ACC112 (cell line): ENCODE measurements around the gene LRRC25.

ENCODE experiments used
- H2AFZ ChIP-seq: fragments of 200-600 bp; sonication (generic); one replicate; pipeline ENCODE4 v1.6.0; 2017; ENCODE audit warnings: antibody characterized with exemption, low read length; ENCODE audit not compliant: unreplicated experiment
- H3K27ac ChIP-seq: fragments of 200-600 bp; sonication (generic); 2 replicates; pipeline ENCODE4 v1.5.1; 2014; ENCODE audit warnings: low read depth, mild to moderate bottlenecking, antibody characterized with exemption, low read length, moderate library complexity
- H3K27me3 ChIP-seq: fragments of 200-600 bp; sonication (generic); 2 replicates; pipeline ENCODE4 v1.6.1; 2014; ENCODE audit warnings: mild to moderate bottlenecking, antibody characterized with exemption, low read length, moderate library complexity, mixed read lengths; ENCODE audit not compliant: insufficient read depth
- H3K36me3 ChIP-seq: fragments of 200-600 bp; sonication (generic); 2 replicates; pipeline ENCODE4 v1.6.1; 2016; ENCODE audit warnings: mild to moderate bottlenecking, antibody characterized with exemption, low read length, moderate library complexity, mixed read lengths; ENCODE audit not compliant: insufficient read depth
- H3K4me1 ChIP-seq: fragments of 200-600 bp; sonication (generic); one replicate; pipeline ENCODE4 v1.6.1; 2016; ENCODE audit warnings: low read length, mixed read lengths; ENCODE audit not compliant: insufficient read depth, unreplicated experiment, control insufficient read depth
- H3K4me3 ChIP-seq: fragments of 200-600 bp; sonication (generic); 2 replicates; pipeline ENCODE4 v1.5.1; 2014; ENCODE audit warnings: mild to moderate bottlenecking, low read depth, low read length
- H3K79me2 ChIP-seq: fragments of 200-600 bp; sonication (generic); one replicate; pipeline ENCODE4 v1.6.0; 2016; ENCODE audit warnings: low read length; ENCODE audit not compliant: control insufficient read depth, unreplicated experiment, insufficient read depth

LRRC25 gene

GRCh38 chr19:18435178-18435841 is 37.9 kb upstream of the LRRC25 start:
- Histone ChIP-seq H3K4me1 (peaks cover 4% of the 10 kb centered on the region), H3K79me2 (no peaks in the 10 kb centered on the region)

GRCh38 chr19:18434411-18435175 is 37.2 kb upstream of the LRRC25 start:
- Histone ChIP-seq H3K79me2 (no peaks in the 10 kb centered on the region), H3K27ac (no peak overlapping the region), H3K36me3 (no peaks in the 10 kb centered on the region), H3K4me1 (peaks cover 4% of the 10 kb centered on the region), H3K27me3 (no peaks in the 10 kb centered on the region), H3K4me3 (no peak overlapping the region), H2AFZ (no peak overlapping the region)

More at GRCh38 chr19:18435178-18435841, 37.9 kb upstream of the LRRC25 start:
- no peaks in the 10 kb centered on the region for H3K27me3 ChIP-seq
- H2AFZ ChIP-seq = no peak overlapping the region
- H3K27ac ChIP-seq = no peak overlapping the region
- no peaks in the 10 kb centered on the region for H3K36me3 ChIP-seq
- no peak overlapping the region for H3K4me3 ChIP-seq

- H3K4me3 ChIP-seq = no peak overlapping the region
- H3K4me1 ChIP-seq = no peaks in the 10 kb centered on the region
- H2AFZ ChIP-seq = no peak overlapping the region
- H3K79me2 ChIP-seq = no peaks in the 10 kb centered on the region
- H3K27ac ChIP-seq = no peak overlapping the region
- H3K27me3 ChIP-seq = no peaks in the 10 kb centered on the region
- H3K36me3 ChIP-seq = no peaks in the 10 kb centered on the region
These were observed 36.4 kb upstream of the LRRC25 start for GRCh38 chr19:18433735-18434398.

- no peak overlapping the region for H2AFZ ChIP-seq
- H3K36me3 ChIP-seq = no peaks in the 10 kb centered on the region
- H3K4me3 ChIP-seq = no peak overlapping the region
- no peaks in the 10 kb centered on the region for H3K4me1 ChIP-seq
- no peaks in the 10 kb centered on the region for H3K27me3 ChIP-seq
- H3K79me2 ChIP-seq = no peaks in the 10 kb centered on the region
- no peak overlapping the region for H3K27ac ChIP-seq
These were observed 35.7 kb upstream of the LRRC25 start for GRCh38 chr19:18433015-18433691.

GRCh38 chr19:18432275-18433014 is 35.0 kb upstream of the LRRC25 start:
- H3K4me1 ChIP-seq = no peaks in the 10 kb centered on the region
- no peaks in the 10 kb centered on the region for H3K36me3 ChIP-seq
- H3K79me2 ChIP-seq = no peaks in the 10 kb centered on the region
- H3K27me3 ChIP-seq = no peaks in the 10 kb centered on the region
- no peak overlapping the region for H3K27ac ChIP-seq
- no peak overlapping the region for H3K4me3 ChIP-seq
- no peak overlapping the region for H2AFZ ChIP-seq

- H3K27me3 ChIP-seq = no peaks in the 10 kb centered on the region
- H3K4me3 ChIP-seq = no peak overlapping the region
- H3K79me2 ChIP-seq = no peaks in the 10 kb centered on the region
- H3K4me1 ChIP-seq = peaks cover 3% of the 10 kb centered on the region
- no peak overlapping the region for H3K27ac ChIP-seq
- H2AFZ ChIP-seq = no peak overlapping the region
- H3K36me3 ChIP-seq = no peaks in the 10 kb centered on the region
These were observed 34.2 kb upstream of the LRRC25 start for GRCh38 chr19:18431351-18432197.

GRCh38 chr19:18430417-18431144 is 33.2 kb upstream of the LRRC25 start:
- no peaks in the 10 kb centered on the region for H3K79me2 ChIP-seq
- no peak overlapping the region for H3K4me3 ChIP-seq
- H3K27me3 ChIP-seq = no peaks in the 10 kb centered on the region
- H3K36me3 ChIP-seq = no peaks in the 10 kb centered on the region
- H2AFZ ChIP-seq = no peak overlapping the region
- H3K27ac ChIP-seq = no peak overlapping the region
- peaks cover 12% of the 10 kb centered on the region for H3K4me1 ChIP-seq

GRCh38 chr19:18429717-18430416 is 32.4 kb upstream of the LRRC25 start:
- Histone ChIP-seq H3K4me3 (no peak overlapping the region), H3K27ac (no peak overlapping the region), H3K36me3 (no peaks in the 10 kb centered on the region), H3K4me1 (peaks cover 12% of the 10 kb centered on the region), H2AFZ (no peak overlapping the region), H3K79me2 (no peaks in the 10 kb centered on the region), H3K27me3 (no peaks in the 10 kb centered on the region)
